Activated T-cell treated with anti-CD3 and anti-CD28 coated beads for 4 hours (primary cell): ENCODE results near the gene MAPRE2.

Experiments used
- DNase-seq: peaks from one replicate; pipeline ENCODE4 v3.0.0-alpha.2; 2020

MAPRE2 gene

DNA sequence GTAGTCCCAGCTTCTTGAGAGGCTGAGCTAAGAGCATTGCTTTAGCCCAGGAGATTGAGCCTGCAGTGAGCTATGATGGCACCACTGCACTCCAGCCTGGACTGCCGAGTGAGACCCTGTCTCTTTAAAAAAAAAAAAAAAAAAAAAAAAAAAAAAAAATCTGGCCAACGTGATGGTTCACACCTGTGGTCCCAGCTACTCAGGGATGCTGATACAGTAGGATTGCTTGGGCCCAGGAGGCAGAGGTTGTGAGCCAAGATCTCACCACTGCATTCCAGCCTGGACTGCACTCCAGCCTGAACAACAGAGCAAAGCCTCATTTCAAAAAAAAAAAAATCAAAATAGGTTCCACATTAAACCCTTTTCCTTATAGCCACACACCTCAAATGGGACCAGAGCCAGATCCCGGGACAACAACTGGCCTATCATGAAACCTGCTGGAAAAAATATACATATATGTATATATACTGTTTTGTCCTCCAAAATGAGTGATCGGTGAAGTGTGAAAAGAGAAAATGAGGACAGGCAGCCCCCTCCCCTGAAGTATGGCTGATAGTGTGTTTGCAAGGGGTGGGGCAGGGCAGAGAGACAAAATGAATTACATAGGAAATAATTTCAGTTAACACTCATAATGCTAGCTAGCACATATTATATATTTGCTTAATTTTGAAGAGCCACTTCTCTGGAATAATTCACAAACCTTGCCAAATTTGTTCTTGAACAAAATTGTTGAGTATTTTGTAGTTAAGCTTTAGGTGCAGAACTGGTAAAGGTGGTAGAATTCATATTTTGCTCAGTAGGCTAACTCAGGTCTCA, 22.9 kb downstream of the MAPRE2 start:
- DNase-seq = no peak

- no peak for DNase-seq
Measured at GRCh38 chr18:35067454-35067853, 26.2 kb downstream of the MAPRE2 start.

- DNase-seq = no peak
Measured at GRCh38 chr18:35071819-35072247, 30.6 kb downstream of the MAPRE2 start.

DNA sequence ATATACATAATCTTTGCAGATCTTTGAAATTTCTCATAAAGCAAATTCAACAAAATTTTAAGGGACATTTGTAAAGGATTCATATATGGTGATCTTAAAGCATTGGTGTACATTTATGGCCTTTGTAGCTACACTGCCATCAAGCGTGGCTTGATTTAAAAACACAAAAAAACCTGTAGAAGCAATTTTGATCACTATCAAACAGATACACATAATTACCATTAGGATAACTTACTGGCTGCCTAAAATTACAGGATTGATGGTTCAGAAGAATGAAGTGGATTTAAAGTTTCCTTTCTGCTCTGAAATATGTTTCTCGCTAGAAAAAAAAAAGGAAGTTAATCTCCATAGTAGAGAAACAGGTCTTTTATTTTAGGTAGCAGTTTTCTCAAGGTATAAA, 31.4 kb downstream of the MAPRE2 start:
- DNase-seq = no peak

DNA sequence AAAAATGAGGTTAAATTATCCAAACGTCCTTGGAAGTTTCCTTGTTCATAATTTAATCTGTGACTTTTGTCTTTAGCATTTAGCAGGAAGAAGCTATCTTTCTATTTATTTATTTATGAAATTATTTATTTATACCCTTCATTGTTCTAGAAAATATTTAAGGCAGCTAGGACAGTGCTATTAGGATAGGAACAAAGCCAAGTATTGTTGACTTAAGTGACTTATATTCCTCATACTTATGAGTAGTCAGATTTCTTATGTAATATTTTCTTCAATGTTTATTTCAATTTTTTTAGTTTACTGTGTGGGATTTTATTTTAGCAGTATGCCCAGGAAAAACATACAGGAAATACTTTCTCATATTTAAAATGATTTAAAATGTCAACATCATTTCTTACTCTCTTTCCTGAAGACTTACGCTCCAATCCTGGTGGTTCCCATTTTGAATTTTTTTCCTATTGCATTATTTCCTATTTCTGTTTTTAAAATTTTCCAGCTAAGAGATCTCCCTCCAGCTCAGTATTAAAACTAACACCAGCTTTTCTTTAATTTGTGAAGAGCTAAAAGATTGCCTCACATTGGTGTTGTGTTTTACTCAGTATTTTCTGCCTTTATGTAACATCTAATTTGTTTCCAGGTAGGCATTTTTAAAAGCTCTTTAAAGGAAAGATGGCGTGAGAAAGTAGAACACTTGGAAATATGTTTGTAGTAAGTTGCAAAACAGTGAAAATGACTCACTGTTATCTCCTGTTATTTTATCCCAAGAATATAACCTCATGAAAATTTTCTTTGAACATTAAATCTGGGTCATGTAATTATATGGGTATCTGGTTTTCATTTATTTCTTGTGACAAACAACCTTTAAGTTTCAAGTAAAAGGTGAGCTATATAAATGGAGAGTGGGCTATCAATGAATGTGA, 32.2 kb downstream of the MAPRE2 start:
- DNase-seq = no peak

DNA sequence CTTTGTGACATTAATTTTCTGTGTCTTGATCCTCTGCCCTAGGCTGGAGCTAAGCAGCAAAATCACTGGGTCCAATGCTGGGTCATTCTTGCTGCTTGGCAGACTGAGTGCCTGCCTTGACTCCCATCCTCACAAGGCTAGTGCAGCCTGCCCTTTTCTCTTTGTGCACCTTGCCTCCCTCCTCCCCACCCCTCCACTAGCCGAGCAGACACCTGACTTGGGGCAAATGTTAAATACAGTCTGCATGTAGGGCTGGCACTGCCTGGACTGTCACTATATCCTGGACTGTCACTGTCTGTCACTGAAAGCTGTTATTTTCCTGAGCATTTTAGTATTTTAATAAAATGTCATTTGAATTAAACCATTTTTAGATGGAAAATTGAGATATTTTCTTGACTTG, 33.4 kb downstream of the MAPRE2 start:
- no peak for DNase-seq

- DNase-seq = no peak
Measured at GRCh38 chr18:35075132-35075531, 33.9 kb downstream of the MAPRE2 start.

DNA sequence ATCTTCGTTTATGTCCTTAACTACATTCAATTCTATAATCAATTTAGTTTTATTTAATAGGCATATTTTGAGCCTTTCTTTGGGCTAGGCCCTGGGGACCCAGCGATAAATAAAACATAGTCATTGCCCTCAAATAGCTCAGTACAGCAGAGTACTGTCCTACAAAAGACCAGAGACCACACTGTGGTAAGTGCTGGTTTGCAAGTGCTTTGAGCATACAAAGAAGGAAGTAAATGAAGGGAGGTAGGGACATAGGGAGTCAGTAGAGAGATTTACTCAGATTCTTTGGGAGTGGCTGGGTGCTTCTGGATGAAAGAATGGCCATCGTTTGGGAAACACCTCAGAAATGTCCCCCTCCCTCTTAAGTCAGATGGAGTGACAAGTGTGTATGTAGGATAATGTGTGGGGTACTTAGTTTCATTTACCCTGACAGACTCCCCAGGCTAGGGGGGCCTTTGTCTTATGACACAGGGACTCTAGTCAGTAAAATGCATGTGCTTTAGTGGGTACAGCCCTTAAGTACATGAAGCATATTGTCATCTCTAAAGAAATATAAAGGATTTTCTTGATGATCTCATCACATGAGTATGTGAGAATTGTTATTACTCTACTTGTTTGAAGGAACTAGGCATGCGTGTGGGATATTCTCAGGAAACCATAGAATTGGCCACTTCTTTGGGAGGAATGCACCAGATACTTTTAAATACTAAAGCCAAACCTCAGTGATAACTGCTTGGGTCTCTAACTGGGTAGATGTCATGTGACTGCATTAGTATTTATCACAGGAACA, 35.1 kb downstream of the MAPRE2 start:
- DNase-seq = no peak

DNA sequence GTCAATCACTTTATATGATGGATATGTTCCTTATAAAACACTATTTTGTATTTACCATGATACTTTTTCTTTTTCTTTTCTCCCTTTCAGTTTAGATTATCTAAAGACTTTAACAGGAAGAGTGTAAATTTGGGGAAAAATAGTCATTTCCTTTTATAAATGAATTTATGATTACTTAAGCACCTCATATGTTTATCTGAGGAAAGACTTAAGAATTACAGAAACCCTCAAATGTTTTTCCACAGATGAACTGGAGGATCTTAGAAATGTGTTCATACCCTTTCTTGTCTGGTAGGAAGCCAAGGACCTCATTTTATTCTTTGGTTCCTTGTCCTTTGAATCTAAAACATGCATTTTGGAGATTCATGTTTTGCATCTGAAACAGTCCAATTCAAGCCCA, 36.7 kb downstream of the MAPRE2 start:
- DNase-seq = no peak

GRCh38 chr18:35080058-35080457, 38.8 kb downstream of the MAPRE2 start:
- no peak for DNase-seq

GRCh38 chr18:35083174-35083712, 42.0 kb downstream of the MAPRE2 start:
- DNase-seq = no peak

DNA sequence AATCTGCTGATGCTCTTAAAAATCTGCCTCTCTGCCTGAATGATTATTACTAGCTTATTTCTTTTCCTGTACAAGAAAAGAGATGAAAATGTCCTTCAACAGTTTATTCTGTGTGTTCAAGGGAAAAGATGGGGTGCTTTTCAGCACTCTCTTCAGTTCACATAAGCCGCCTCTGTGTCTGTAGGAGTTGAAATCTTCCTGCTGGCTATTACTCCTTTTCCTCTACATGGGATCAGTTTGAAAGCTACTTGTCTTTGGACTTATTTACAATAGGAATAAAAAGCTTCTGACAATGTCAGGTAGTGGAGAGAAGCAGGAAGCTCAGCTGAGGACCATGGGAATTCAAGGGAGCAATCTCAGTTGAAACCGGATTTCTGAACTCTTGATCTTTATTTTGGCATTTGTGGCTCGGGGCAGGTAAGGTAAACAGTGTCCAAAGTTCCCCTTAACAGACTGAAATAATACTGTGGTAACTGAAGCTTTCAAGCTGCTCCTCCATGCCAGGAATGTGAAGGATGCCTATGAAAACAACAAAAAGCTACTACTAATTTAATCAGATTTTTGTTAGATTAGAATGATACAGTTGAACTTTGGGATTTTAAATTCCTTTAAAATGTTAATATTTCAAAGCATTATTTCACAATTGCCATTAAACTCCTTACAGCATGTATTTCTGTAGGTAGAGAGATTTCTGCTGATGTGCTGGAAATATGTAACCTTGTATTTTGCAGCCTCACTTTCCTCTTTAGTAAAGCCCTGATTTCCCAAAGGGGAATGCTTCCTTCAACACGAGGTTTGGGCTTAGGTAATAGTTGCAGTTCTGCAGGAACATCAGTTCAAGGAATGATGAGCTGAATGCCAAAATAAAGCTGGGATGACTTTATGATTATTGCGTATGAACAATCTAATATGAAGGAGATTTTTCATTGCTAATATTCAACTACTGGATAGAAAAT, 43.6 kb downstream of the MAPRE2 start:
- DNase-seq = no peak

GRCh38 chr18:35085450-35086380, 44.5 kb downstream of the MAPRE2 start:
- DNase-seq = no peak

- DNase-seq = no peak
Measured at GRCh38 chr18:35086704-35087103, 45.5 kb downstream of the MAPRE2 start.

- DNase-seq = no peak
Measured at GRCh38 chr18:35087726-35088125, 46.5 kb downstream of the MAPRE2 start.

DNA sequence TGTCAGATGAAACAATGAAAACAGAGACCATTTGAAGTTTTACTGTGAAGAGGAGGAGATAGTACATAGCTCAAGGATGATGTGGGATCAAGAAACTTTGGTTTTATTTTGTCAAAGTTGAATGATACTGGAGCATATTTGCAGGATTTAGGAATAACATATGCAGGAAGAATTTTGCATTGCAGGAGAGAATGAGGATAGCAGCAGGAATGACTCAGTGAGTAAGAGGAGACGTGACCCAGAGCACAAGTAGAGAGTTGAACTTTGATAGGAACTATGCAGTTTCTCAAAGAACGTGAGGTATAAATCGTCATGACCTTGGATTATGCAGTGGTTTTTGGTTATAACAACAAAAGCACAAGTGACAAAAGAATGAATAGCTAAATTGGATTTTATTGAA, 47.7 kb downstream of the MAPRE2 start:
- DNase-seq = no peak

DNA sequence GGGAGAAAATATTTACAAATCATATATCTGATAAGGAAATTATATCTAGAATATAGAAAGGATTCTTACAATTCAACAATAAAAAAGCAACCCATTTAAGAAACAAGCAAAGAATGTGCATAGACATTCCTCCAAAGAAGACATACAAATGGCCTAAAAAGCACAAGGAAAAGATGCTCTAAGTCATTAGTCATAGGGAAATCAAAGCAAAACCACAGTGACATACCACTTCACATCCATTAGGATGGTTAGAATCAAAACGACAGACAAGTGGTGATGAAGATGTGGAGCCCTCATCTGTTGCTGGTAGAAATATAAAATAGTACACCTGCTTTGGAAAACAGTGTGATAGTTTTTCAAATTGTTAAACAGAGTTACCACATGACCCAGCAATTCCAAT, 48.2 kb downstream of the MAPRE2 start:
- no peak for DNase-seq

DNA sequence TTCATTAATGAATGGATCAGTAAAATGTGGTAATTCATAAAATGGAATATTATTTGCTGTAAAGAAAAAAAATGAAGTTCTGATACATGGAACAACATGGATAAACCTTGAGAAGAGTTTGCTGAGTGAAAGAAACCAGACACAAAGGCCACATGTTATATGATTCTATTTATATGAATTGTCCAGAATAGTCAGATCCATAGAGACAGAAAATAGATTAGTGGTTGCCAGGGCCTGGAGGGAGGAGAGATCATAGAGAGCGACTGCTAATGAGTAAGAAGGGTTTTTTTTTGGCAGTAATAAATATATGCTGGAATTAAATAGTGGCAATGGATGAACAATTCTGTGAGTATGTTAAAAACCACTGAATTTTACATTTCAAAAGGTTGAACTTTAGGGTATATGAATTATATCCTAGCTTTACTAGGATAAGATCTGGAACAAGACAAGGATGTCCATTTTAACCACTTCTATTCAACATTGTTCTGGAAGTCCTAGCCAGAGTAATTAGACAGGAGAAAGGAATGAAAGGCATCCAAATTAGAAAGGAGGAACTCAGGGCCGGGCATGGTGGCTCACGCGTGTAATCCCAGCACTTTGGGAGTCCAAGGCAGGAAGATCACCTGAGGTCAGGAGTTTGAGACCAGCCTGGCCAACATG, 48.8 kb downstream of the MAPRE2 start:
- no peak for DNase-seq

- no peak for DNase-seq
Measured at GRCh38 chr18:35091841-35092240, 50.6 kb downstream of the MAPRE2 start.
